ENCODE measurements around the gene NDUFAF3.

DNA sequence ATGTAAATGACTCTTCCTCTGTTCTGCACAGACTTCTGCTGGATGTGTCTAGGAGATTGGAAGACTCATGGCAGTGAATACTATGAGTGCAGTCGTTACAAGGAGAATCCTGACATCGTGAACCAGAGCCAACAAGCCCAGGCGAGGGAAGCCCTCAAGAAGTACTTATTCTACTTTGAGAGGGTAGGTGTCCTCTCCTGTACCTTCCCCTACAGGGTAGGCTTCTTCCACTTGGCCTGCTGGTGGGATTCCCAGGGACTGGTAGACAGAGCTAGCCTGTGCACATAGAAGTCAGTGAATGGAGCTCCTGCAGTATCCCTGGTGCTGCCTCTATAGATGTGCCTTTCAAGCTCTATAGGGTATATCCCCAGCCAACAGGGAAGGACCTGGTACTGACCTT lies 42.5 kb upstream of the NDUFAF3 start:
- TF ChIP-seq POLR2A (IDR thresholded peaks at IDR 0.05) = no peak
- TF ChIP-seq, protein P1, sequence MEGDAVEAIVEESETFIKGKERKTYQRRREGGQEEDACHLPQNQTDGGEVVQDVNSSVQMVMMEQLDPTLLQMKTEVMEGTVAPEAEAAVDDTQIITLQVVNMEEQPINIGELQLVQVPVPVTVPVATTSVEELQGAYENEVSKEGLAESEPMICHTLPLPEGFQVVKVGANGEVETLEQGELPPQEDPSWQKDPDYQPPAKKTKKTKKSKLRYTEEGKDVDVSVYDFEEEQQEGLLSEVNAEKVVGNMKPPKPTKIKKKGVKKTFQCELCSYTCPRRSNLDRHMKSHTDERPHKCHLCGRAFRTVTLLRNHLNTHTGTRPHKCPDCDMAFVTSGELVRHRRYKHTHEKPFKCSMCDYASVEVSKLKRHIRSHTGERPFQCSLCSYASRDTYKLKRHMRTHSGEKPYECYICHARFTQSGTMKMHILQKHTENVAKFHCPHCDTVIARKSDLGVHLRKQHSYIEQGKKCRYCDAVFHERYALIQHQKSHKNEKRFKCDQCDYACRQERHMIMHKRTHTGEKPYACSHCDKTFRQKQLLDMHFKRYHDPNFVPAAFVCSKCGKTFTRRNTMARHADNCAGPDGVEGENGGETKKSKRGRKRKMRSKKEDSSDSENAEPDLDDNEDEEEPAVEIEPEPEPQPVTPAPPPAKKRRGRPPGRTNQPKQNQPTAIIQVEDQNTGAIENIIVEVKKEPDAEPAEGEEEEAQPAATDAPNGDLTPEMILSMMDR (IDR thresholded peaks at IDR 0.05 in 8 of 11, conservative IDR thresholded peaks at IDR 0.05 in 3 of 11) = no peak

Data from spleen (tissue), 7 donors.